AG10803 (cell line): ENCODE results near the gene PTPRG.

Experiments used
- DNase-seq: peaks from one replicate; pipeline ENCODE4 v3.0.0; 2010; ENCODE audit warnings: low read depth
- H3K4me3 ChIP-seq: 2 replicates; pipeline ENCODE4 v1.5.1; 2011; ENCODE audit warnings: mild to moderate bottlenecking, low read length, control low read depth
- CTCF ChIP-seq: conservative IDR thresholded peaks from 2 replicates; pipeline ENCODE4 v1.5.1; 2011; ENCODE audit warnings: mild to moderate bottlenecking, low read length, control low read depth, inconsistent platforms

The PTPRG gene

GRCh38 chr3:61589856-61590255 lies 28.5 kb downstream of the PTPRG start:
- no peak for TF ChIP-seq CTCF
- no peak overlapping the region for H3K4me3 ChIP-seq
- DNase-seq = peak; percentile 70

GRCh38 chr3:61591300-61591699 lies 29.9 kb downstream of the PTPRG start:
- no peak overlapping the region for H3K4me3 ChIP-seq
- no peak for TF ChIP-seq CTCF
- no peak for DNase-seq

GRCh38 chr3:61593446-61594029 lies 32.2 kb downstream of the PTPRG start:
- no peak for DNase-seq
- no peak overlapping the region for H3K4me3 ChIP-seq
- TF ChIP-seq CTCF = no peak

GRCh38 chr3:61594144-61594963 lies 33.0 kb downstream of the PTPRG start:
- peak overlapping the region; percentile 37 for H3K4me3 ChIP-seq
- no peak for DNase-seq
- no peak for TF ChIP-seq CTCF

GRCh38 chr3:61594964-61595285 lies 33.6 kb downstream of the PTPRG start:
- peak overlapping the region; percentile 37 for H3K4me3 ChIP-seq
- no peak for TF ChIP-seq CTCF
- no peak for DNase-seq

- peak; percentile 62 for DNase-seq
- H3K4me3 ChIP-seq = peak overlapping the region; percentile 37
- no peak for TF ChIP-seq CTCF
Observed at GRCh38 chr3:61595288-61595687, 33.9 kb downstream of the PTPRG start.

GRCh38 chr3:61595826-61596225 lies 34.5 kb downstream of the PTPRG start:
- TF ChIP-seq CTCF = no peak
- no peak for DNase-seq
- no peak overlapping the region for H3K4me3 ChIP-seq
